GM15510 (cell line): ENCODE results near the gene ASAP2.

Experiments
- POLR2A ChIP-seq: IDR thresholded peaks from 3 replicates; pipeline ENCODE4 v1.6.1; 2011; ENCODE audit warnings: borderline replicate concordance; ENCODE audit not compliant: insufficient read length; ENCODE audit errors: extremely low read depth

The ASAP2 gene

DNA sequence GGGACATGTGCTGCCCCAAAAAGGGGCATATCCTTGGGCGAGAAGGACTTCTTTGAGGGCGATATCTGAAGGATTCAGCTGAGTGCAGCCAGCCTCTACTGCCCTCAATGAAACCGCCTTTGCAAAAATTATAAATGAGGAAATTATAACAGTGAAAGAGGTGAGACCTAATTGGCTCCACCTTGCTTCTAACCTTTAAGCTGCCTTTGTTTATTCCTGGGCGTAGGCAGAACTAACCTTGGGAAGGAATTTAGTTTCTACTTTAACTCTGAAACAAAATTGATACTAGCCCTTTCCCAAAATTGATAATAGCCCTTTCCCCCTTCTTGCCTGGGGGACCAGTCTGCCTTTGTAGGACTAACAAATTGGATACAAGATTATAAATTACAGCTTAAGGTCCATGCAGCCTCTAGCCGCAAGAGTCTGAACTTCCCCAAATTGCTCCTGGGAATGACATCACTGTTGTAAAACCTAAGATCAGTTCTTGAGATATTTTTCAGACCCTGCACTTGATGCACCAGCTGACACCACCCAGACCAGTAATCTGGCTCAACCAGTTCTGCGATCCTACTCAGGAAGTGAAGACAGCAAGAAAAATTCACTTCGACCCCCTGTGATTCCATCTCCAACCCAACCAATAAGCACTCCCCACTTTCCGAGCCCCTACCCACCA lies 36.0 kb upstream of the ASAP2 start:
- no peak for TF ChIP-seq POLR2A

DNA sequence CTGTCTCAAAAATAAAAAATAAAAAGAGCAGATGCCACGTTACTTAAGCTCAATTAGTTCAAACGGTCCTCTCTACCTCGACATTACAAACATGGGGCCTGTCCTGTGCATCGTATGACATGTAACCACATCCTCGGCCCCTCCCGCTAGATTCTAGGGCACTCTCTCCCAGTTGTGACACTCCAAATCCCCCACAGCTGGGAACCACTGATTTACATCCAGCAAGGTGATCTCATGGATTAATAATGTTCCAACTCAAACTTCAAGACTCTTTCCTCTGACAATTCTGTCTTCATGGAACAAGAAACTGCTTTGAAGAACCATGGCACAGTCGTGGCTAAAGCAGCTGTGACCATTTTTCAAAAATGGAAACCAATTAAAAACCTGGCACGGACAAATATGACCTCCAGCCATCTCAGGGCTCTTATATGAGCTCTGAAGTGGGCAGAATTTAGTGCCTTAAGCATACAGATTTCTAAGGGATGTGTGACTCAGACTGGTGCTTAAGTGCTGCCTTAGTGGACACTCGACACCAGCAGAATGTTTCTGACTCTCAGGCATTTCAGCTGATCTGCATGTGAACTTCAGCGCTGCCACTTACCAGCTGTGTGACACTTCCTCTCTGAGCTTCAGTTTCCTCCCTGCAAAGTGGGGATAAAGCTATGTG lies 31.7 kb upstream of the ASAP2 start:
- no peak for TF ChIP-seq POLR2A

DNA sequence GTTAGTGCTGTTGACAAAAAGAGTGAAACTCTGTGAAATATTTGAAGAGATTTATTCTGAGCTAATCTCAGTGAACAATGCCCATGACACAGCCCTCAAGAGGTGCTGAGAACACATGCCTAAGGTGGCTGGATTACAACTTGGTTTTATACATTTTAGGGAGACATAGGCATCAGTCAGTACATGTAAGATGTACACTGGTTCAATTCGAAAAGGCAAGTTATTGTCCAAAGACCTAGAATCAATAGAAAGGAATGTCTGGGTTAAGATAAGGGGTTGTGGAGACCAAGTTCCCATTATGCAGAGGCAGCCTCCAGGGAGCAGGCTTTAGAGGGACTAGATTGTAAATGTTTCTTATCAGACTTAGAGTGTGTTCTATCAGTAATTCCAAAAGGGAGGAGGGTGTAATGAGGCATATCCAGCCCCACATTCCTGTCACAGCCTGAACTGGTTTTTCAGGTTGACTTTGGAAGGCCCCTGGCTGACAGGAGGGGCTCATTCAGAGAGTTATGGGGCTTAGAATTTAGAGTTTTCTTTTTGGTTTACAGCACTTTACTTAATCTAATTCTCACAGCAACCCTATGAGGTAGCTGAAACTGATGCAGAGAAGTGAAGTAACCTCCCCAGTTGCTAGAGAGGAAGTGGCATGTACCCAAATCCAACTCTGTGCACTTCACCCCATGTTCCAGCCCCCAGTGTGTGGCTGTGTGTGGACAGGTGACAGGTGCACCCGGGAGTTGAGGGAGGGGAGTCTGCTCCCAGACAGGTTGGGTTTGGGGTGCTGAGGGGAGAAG lies 28.3 kb upstream of the ASAP2 start:
- TF ChIP-seq POLR2A, result no peak

DNA sequence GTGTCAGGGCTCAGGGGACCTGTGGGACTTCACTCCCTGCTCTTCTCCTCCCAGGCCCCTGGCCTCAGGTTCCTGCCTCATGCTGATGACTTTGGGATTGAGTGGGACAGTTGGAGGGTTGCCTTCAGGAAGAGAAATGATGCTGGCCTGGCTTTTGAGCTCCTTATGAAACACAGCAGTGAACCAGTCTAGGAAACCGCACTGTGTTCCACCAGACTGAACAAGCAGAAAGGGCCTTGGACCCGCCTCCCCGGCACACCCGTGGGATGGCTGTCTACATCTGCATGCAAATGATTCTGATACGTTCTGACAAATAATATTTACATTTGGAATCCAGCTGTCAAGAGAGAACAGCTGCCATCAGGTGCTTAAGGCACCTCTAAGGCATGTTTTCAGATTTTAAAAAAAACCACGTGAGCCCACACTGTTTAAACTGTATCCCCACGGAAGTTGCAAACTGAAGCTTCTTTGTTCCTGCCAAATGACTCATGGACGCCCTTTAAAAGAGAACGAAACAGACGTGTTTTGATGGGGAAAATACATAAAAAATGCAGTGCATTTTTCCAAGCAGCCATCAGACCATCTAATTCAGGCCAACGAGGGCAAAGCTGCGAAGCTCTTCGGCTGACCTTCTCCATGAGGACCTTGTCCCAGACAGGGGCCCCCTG lies 27.6 kb upstream of the ASAP2 start:
- TF ChIP-seq POLR2A, result no peak

DNA sequence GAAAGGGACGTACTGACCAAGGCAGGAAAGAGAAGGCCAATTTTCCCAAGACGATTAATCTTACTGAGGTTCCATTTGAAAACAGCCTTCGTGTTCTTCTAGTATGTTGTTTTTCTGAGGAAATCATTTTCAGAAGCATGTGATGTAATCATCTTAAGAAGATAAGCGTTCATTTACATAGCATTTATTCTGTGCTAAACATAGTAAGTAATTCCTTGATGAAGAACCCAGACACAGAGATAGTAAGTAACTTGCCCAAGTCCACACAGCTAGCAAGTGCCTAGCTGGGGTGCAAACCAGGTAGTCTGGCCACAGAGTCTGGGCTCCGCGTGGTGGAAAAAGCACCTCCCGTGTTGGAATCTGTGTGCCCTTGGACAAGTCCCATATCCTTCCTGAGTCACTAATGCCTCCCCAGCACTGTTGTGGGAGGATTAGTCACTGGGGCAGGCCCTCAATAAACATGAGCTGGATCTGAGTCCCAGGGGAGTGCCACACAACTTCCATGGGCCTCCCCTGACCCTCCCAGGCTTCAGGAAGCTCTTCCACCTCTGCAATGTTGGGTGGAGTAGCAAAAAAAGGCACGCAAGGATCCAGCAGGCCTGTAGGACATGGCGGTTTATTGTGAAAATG lies 26.9 kb upstream of the ASAP2 start:
- TF ChIP-seq POLR2A, result no peak

DNA sequence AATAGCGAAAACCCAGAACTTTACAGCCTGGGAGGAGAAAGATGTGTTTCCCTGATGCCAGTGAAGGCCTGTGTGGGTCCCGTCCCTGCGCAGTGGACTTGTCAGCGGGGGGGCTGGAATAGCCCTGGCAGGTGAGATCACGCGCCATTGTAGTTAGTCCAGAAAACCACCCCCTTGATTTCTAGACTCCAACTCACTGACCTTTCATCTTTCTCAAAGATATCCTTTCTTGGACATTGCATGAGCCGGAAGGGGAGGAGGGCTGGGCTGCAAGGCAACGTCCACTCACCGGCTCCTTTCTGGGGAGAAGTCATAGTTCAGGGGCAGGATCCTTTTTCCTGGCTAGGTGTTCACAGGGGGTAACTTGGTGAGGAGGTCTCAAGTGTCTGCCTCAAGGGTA lies 22.3 kb upstream of the ASAP2 start:
- TF ChIP-seq POLR2A, result no peak

DNA sequence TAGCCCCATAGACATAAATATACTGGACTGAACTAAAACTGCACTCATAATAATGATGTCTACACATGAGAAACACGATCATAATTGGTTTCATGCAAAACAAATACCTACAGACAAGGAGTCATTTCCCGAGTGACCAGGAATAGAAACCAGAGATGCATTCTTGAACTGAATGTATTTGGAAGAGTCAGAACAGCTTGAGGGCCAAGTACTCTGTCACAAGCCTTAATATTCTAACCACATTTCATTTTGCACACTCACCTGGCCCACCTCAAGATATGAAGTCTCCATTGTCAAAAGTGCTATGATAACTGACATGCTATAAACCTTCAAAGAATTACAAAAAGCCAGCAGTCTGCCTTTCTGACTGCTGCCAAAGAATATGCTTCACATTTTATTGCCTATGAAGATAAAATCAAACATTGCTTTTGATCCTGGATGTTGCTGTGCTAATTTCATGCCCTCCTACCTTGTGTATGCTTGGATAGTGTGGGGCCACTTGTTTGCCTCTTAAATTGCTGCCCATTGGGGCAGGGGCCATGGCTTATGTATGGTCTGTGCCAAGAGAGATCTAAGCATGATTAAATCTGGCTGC lies 18.9 kb upstream of the ASAP2 start:
- TF ChIP-seq POLR2A, result no peak

DNA sequence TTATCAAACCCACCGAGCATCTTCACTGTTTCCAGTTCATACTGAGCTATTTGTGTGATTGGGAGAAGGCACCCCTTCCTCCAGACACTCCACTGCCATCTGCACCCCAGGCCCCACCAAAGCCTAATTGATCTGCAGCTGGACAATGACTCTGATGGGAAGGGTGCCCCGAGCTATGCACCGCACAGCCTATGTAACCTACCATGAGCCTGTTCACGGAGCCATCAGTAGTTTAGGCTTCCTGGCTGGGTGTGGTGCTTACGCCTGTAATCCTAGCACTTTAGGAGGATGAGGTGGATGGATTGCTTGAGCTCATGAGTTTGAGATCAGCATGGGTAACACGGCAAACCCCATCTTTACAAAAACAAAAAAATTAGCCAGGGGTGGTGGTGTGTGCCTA lies 17.8 kb upstream of the ASAP2 start:
- TF ChIP-seq POLR2A, result no peak

DNA sequence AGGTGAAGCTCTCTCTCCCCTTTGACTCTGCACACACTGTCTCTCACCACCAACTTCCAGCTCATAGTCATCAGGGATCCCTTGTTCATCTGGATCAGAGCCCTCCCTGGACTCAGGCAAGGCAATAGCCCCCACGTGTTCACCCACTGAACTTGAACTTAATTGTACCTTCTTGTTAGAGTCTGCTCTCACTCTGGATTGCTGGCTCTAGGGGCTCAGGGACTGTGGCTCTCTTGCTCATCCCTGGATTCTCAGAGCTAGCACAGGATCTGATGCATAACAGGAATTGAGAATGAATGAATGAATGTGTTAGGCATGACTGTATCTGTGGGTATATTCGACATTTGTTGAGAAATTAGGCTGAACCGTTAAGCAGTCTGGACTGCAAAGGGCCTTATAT lies 16.7 kb upstream of the ASAP2 start:
- no peak for TF ChIP-seq POLR2A

DNA sequence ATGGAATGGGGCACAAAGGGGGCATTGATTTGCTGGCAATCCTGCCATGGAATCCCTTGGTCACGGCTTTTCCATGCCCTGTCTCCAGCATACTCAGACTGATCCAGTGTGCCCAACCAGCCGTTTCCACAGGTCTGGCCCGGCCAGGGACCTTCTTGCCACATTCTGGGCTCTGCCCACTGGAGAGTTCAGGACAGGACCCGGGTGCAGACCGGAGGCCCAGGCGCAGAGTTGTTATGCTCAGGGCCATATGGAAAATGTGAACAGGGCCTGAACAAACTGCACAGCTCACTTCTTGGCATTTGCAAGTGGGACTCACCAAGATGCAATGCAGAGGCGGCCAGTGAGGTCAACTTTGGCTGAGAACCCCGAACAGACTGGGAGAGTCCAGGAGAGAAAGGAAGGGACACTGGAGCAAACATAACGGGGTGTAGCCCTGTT lies 15.6 kb upstream of the ASAP2 start:
- no peak for TF ChIP-seq POLR2A

DNA sequence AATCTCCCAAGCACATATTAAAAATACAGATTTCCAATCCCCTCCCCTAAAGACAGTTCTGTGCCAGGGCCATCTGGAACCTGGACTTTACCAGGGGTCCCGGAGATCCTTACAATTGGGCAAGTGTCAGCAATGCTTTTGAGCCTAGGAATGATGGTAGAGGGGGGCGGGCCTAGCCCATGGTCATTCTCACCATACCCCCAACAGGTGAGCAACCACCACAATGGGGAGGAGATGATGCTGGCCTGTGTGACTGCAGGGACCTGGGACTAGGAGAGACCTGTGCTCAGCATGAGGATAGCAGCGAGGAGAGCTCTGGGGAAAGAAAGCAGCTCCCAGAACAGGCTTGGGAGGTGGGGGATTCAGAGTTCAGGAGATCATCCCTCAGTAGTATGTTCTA lies 13.9 kb upstream of the ASAP2 start:
- TF ChIP-seq POLR2A, result no peak

DNA sequence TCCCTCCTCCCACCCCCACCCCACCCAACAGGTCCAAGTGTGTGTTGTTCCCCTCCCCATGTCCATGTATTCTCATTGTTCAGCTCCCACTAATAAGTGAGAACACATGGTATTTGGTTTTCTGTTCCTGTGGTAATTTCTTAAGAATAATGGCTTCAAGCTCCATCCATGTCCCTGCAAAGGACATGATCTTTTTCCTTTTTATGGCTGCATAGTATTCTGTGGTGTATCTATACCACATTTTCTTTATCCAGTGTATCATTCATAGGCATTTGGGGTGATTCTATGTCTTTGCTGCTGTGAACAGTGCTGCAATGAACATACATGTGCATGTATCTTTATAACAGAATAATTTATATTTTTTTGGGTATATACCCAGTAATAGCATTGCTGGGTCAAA lies 12.3 kb upstream of the ASAP2 start:
- TF ChIP-seq POLR2A, result no peak

DNA sequence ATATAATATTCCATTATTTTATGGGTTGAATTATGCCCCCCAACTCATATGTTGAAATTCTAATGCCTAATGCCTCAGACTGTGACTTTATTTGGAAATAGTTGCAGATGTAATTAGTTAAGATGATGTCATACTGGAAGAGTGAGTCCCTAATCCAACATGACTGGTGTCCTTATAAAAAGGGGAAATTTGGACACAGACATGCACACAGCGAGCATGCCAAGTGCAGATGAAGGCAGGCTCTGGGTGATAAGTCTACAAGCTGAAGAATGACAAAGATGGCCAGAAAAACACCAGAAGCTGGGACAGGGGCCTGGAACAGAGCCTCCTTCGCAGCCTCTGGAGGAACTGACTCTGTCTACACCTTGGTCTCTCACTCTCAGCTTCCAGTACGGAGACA lies 10.0 kb upstream of the ASAP2 start:
- no peak for TF ChIP-seq POLR2A

DNA sequence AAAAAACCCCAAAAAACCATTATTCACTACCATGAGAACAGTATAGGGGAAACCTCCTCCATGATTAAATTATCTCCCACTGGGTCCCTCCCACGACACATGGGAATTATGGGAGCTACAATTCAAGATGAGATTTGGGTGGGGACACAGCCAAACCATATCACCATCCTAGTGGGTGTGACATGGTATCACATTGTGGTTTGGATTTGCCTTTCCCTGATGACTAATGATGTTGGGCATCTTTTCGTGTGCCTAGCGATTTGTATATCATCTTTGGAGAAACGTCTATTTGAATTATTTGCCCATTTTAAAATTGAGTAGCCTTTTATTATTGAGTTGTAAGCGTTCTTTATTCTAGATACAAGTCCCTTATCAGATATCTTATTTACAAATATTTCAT lies 8.7 kb upstream of the ASAP2 start:
- TF ChIP-seq POLR2A, result no peak
